T-helper 22 cell (primary cell): ENCODE data around the gene MTCL1.

Experiments
- DNase-seq: peaks from one replicate; pipeline ENCODE4 v3.0.0-alpha.2; 2020; ENCODE audit warnings: low read depth

MTCL1 gene

GRCh38 chr18:8771930-8772329, 66.6 kb downstream of the MTCL1 start:
- no peak for DNase-seq

GRCh38 chr18:8773980-8774379, 68.6 kb downstream of the MTCL1 start:
- no peak for DNase-seq

GRCh38 chr18:8776013-8776943, 70.9 kb downstream of the MTCL1 start:
- no peak for DNase-seq

GRCh38 chr18:8777846-8778245, 72.5 kb downstream of the MTCL1 start:
- no peak for DNase-seq

- DNase-seq = no peak
Observed at GRCh38 chr18:8778386-8778785, 73.0 kb downstream of the MTCL1 start.

GRCh38 chr18:8778824-8779223, 73.5 kb downstream of the MTCL1 start:
- no peak for DNase-seq

GRCh38 chr18:8779251-8779650, 73.9 kb downstream of the MTCL1 start:
- no peak for DNase-seq

GRCh38 chr18:8780227-8780626, 74.9 kb downstream of the MTCL1 start:
- DNase-seq = no peak

GRCh38 chr18:8781671-8782070, 76.3 kb downstream of the MTCL1 start:
- no peak for DNase-seq

- no peak for DNase-seq
Observed at GRCh38 chr18:8783335-8783993, 78.1 kb downstream of the MTCL1 start.

GRCh38 chr18:8783994-8784530, 78.7 kb downstream of the MTCL1 start:
- no peak for DNase-seq

- no peak for DNase-seq
Observed at GRCh38 chr18:8785261-8785660, 79.9 kb downstream of the MTCL1 start.

- DNase-seq = no peak
Observed at GRCh38 chr18:8785855-8786482, 80.6 kb downstream of the MTCL1 start.

GRCh38 chr18:8786483-8787370, 81.4 kb downstream of the MTCL1 start:
- DNase-seq = no peak

- DNase-seq = no peak
Observed at GRCh38 chr18:8787371-8787670, 82.0 kb downstream of the MTCL1 start.

- DNase-seq = no peak
Observed at GRCh38 chr18:8787794-8788193, 82.4 kb downstream of the MTCL1 start.

- DNase-seq = no peak
Observed at GRCh38 chr18:8788503-8789429, 83.4 kb downstream of the MTCL1 start.

GRCh38 chr18:8791171-8791651, 85.9 kb downstream of the MTCL1 start:
- no peak for DNase-seq

- no peak for DNase-seq
Observed at GRCh38 chr18:8792688-8793316, 87.4 kb downstream of the MTCL1 start.
